Measurements from ENCODE around the gene DCP1B.
"Not testable (repeated sequence)": the region's sequence is repeated elsewhere in the genome, so short reads cannot be mapped to it uniquely, and the experiment has no call there.

DCP1B gene

DNA sequence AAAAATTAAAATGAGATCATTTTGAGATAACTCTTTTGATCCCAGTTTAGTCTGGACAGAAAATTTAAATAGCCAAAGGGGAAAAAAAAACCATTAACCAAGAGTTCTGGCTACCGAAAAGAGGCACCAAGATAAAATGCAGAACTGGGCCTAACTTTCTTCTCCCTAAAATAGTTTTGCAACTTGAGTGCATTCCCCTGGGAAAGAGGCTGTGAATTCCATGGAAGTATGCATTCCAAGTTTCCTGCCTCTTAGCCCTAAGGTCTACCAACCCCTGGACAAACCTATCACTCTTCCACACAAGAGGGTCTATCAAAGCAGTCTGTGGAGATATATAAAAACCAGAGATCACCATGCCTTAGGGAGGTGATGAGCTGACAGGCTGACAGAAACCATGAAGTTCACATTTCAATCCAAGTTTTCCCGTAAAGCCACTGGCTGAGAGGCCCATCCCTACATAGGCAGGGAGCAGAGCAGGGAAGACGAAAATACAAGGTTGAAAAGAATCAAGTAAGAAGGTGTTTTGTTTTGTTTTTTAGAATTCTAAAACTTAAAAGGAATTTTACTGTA is 33.8 kb downstream of the DCP1B start:
- Histone ChIP-seq H3K4me1 (ENCODE audit: control insufficient read depth in 1 of 2, insufficient read depth in 2 of 2, low read length in 2 of 2) (peaks cover 4 to 13% of the 10 kb centered on the region in 2 donors), H3K9me3 (ENCODE audit: control insufficient read depth in 1 of 2, low read length in 2 of 2) (no peaks in the 10 kb centered on the region), H3K27ac (ENCODE audit: low read length) (peak overlapping the region; percentile 92), H3K27me3 (ENCODE audit: low read depth, low read length) (no peaks in the 10 kb centered on the region), H3K36me3 (ENCODE audit: control insufficient read depth in 1 of 2, insufficient read depth in 2 of 2, low read length in 2 of 2) (peaks cover 0 to 7% of the 10 kb centered on the region in 2 donors), H3K4me3 (ENCODE audit: low read depth in 1 of 2, low read length in 2 of 2) (no peak overlapping the region)

DNA sequence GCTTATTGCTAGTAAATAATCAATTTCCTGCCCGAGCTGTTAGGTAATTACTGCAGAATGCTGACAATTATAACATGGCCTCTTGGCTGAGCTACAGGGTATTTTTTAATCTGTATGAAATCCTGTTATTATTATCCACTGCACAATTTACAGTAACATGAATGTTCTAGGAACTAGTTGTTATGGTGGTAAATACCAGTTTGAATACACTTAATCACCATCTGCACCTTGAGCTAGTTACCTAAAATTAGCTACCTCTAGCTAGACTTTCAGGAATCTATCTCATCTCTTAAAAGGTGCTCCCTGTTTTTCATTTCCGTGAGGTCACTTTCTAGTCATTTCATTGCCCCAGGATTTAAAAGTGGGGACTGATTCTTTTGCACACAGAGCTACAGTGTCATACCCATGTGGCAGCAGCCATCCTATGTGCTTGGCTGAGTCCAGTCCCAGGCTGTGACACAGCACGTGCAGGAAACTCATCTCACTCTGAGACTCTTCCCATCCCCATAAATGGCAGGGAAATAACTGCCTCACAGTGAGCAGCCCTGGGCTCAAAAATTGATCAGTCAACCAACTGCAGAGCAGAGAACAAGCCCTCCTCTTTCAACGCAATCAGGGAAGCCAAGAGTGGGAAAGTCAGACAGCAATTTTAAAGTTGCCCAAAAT is 37.6 kb downstream of the DCP1B start:
- no peaks in the 10 kb centered on the region for H3K4me1 ChIP-seq (ENCODE audit: control insufficient read depth in 1 of 2, insufficient read depth in 2 of 2, low read length in 2 of 2)

DNA sequence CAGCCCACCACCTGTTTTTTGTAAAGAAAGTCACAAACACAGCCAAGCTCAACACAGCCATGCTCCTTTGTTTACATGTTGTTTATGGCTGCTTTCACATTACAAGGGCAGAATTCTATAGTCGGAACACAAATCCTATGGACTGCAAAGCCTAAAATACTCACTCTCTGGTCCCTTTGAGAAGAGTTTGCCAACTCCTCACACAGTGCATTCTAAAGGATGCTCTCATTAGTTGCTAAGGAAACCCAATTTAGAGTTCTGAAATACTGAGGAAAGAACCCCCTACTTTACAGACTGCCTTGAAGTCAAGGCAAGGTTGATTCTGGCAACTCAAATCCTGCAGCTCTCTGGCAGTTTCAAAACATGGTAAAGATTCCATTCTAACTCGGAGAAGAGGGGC is 38.3 kb downstream of the DCP1B start:
- H3K36me3 ChIP-seq (ENCODE audit: control insufficient read depth in 1 of 2, insufficient read depth in 2 of 2, low read length in 2 of 2) = peaks cover 9 to 24% of the 10 kb centered on the region in 2 donors
- H3K4me3 ChIP-seq (ENCODE audit: low read depth in 1 of 2, low read length in 2 of 2) = no peak overlapping the region
- H3K4me1 ChIP-seq (ENCODE audit: control insufficient read depth in 1 of 2, insufficient read depth in 2 of 2, low read length in 2 of 2) = no peaks in the 10 kb centered on the region
- H3K9me3 ChIP-seq (ENCODE audit: control insufficient read depth in 1 of 2, low read length in 2 of 2) = no peaks in the 10 kb centered on the region
- peak overlapping the region; percentile 88 for H3K27ac ChIP-seq (ENCODE audit: low read length)
- H3K27me3 ChIP-seq (ENCODE audit: low read depth, low read length) = no peaks in the 10 kb centered on the region

More for the DNA sequence above, 37.6 kb downstream of the DCP1B start:
- H3K27me3 ChIP-seq (ENCODE audit: low read depth, low read length) = no peaks in the 10 kb centered on the region
- no peaks in the 10 kb centered on the region for H3K9me3 ChIP-seq (ENCODE audit: control insufficient read depth in 1 of 2, low read length in 2 of 2)
- H3K36me3 ChIP-seq (ENCODE audit: control insufficient read depth in 1 of 2, insufficient read depth in 2 of 2, low read length in 2 of 2) = peaks cover 7 to 23% of the 10 kb centered on the region in 2 donors
- H3K27ac ChIP-seq (ENCODE audit: low read length) = peak overlapping the region; percentile 88
- no peak overlapping the region for H3K4me3 ChIP-seq (ENCODE audit: low read depth in 1 of 2, low read length in 2 of 2)

DNA sequence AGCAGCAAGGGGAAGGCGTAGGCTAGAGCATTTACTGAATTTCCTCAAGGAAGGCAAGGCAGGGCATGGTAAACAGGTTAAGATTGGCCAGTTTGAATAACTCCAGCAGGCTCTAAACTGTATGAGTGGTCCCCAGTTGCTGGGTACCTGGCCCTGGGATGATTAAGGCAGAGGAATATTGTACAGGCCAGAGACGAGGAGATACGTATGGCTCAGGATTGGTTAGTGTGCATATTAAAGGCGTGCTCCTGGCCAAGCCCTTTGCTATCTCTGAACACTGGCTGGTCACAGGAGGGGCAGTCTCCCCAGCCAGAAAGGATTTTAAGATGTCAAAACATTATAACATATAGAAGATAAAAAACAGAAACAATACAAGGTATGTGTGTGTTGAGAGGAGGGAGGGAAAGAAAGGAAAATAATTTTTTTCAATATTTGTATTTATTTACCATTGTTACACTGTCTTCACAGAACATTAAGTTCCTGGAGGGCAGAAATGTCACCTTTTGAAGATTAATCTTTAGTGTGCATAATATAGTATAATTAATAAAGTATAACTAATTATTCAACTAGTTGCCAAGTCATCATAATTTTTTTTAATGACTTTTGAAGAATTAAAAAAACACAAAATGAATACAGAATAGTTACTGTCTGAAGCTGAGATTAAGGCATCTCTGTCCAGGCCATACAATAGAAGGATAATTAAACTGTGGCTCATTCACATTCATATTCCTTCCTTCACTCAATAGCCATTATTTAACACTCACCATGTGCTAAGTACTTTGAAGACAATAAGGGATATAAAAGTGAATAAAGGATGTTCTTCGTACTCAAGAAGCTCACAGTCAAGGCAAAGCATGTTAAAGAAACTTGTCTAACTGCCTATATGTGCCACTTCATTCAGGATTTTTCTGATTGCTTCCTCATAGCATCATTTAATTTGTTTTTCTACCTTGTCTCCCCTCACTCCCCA is 41.9 kb downstream of the DCP1B start:
- Histone ChIP-seq H3K27me3 (ENCODE audit: low read depth, low read length) (no peaks in the 10 kb centered on the region), H3K4me3 (ENCODE audit: low read depth in 1 of 2, low read length in 2 of 2) (no peak overlapping the region), H3K9me3 (ENCODE audit: control insufficient read depth in 1 of 2, low read length in 2 of 2) (no peaks in the 10 kb centered on the region), H3K36me3 (ENCODE audit: control insufficient read depth in 1 of 2, insufficient read depth in 2 of 2, low read length in 2 of 2) (peaks cover 16 to 28% of the 10 kb centered on the region in 2 donors), H3K4me1 (ENCODE audit: control insufficient read depth in 1 of 2, insufficient read depth in 2 of 2, low read length in 2 of 2) (no peaks in the 10 kb centered on the region), H3K27ac (ENCODE audit: low read length) (peak overlapping the region; percentile 54)

- no peaks in the 10 kb centered on the region for H3K9me3 ChIP-seq (ENCODE audit: control insufficient read depth in 1 of 2, low read length in 2 of 2)
- no peaks in the 10 kb centered on the region for H3K4me1 ChIP-seq (ENCODE audit: control insufficient read depth in 1 of 2, insufficient read depth in 2 of 2, low read length in 2 of 2)
- no peaks in the 10 kb centered on the region for H3K27me3 ChIP-seq (ENCODE audit: low read depth, low read length)
- H3K4me3 ChIP-seq (ENCODE audit: low read depth in 1 of 2, low read length in 2 of 2) = no peak overlapping the region
- H3K36me3 ChIP-seq (ENCODE audit: control insufficient read depth in 1 of 2, insufficient read depth in 2 of 2, low read length in 2 of 2) = peaks cover 19 to 23% of the 10 kb centered on the region in 2 donors
- H3K27ac ChIP-seq (ENCODE audit: low read length) = no peak overlapping the region
These were observed 47.5 kb downstream of the DCP1B start for GRCh38 chr12:1956716-1957115.

- H3K4me3 ChIP-seq (ENCODE audit: low read depth in 1 of 2, low read length in 2 of 2) = peak overlapping the region in 1 of 2 donors; percentile 9
- H3K9me3 ChIP-seq (ENCODE audit: control insufficient read depth in 1 of 2, low read length in 2 of 2) = no peaks in the 10 kb centered on the region
- peaks cover 27 to 43% of the 10 kb centered on the region in 2 donors for H3K36me3 ChIP-seq (ENCODE audit: control insufficient read depth in 1 of 2, insufficient read depth in 2 of 2, low read length in 2 of 2)
- H3K27ac ChIP-seq (ENCODE audit: low read length) = peak overlapping the region; percentile 76
- H3K27me3 ChIP-seq (ENCODE audit: low read depth, low read length) = no peaks in the 10 kb centered on the region
- peaks cover 14 to 17% of the 10 kb centered on the region in 2 donors for H3K4me1 ChIP-seq (ENCODE audit: control insufficient read depth in 1 of 2, insufficient read depth in 2 of 2, low read length in 2 of 2)
These were observed 54.3 kb downstream of the DCP1B start for GRCh38 chr12:1949771-1950470.

DNA sequence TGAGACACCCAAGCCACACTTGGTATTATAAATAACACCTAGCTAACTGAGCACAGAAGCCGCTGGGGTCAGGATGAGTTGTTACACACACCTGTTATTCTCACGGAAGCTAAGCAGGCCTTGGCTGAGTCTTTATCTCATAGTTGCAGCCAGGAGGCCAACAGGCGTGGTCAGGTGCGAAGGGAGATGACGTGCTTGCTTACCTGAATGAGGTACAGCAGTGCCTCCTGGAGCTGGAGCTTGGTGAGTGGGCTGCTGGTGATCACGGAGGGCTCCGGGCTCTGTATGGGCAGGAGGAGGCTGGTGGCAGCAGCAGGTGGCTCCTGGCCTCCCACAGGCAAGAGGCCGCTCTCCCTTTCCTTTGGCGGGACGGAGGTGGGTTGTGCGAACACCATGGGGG is 55.4 kb downstream of the DCP1B start:
- Histone ChIP-seq H3K27ac (ENCODE audit: low read length) (peak overlapping the region; percentile 76), H3K4me1 (ENCODE audit: control insufficient read depth in 1 of 2, insufficient read depth in 2 of 2, low read length in 2 of 2) (peaks cover 14 to 17% of the 10 kb centered on the region in 2 donors), H3K4me3 (ENCODE audit: low read depth in 1 of 2, low read length in 2 of 2) (peak overlapping the region in 1 of 2 donors; percentile 9), H3K9me3 (ENCODE audit: control insufficient read depth in 1 of 2, low read length in 2 of 2) (no peaks in the 10 kb centered on the region), H3K27me3 (ENCODE audit: low read depth, low read length) (no peaks in the 10 kb centered on the region), H3K36me3 (ENCODE audit: control insufficient read depth in 1 of 2, insufficient read depth in 2 of 2, low read length in 2 of 2) (peaks cover 27 to 43% of the 10 kb centered on the region in 2 donors)

DNA sequence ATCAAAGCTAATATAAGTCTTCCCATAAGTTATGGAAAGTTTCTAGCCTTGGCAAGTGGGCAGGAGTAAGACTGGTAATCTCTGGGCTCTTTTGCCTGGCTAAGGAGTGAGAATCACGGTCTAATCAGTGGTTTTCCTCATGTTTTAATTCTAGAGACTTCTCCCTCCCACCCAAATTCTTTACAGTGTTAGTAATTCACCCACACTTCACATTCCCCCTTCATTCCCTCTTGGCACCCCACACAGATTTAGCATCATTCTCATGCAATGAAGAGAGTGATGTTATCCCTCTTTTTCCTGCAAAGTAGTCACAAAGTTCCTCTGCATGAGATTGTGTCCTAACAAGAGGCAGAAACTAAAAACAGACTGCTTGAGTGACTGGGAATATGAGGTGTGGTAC is 57.2 kb downstream of the DCP1B start:
- Histone ChIP-seq H3K27ac (ENCODE audit: low read length) (peak overlapping the region; percentile 76), H3K9me3 (ENCODE audit: control insufficient read depth in 1 of 2, low read length in 2 of 2) (no peaks in the 10 kb centered on the region), H3K27me3 (ENCODE audit: low read depth, low read length) (no peaks in the 10 kb centered on the region), H3K4me3 (ENCODE audit: low read depth in 1 of 2, low read length in 2 of 2) (no peak overlapping the region), H3K4me1 (ENCODE audit: control insufficient read depth in 1 of 2, insufficient read depth in 2 of 2, low read length in 2 of 2) (peaks cover 14 to 17% of the 10 kb centered on the region in 2 donors), H3K36me3 (ENCODE audit: control insufficient read depth in 1 of 2, insufficient read depth in 2 of 2, low read length in 2 of 2) (peaks cover 16 to 32% of the 10 kb centered on the region in 2 donors)

- H3K27ac ChIP-seq (ENCODE audit: low read length) = peak overlapping the region; percentile 4
These were observed 58.0 kb downstream of the DCP1B start for GRCh38 chr12:1946296-1946695.

GRCh38 chr12:1945502-1945901 is 58.8 kb downstream of the DCP1B start:
- H3K9me3 ChIP-seq (ENCODE audit: control insufficient read depth in 1 of 2, low read length in 2 of 2); H3K4me3 ChIP-seq (ENCODE audit: low read depth in 1 of 2, low read length in 2 of 2); H3K27me3 ChIP-seq (ENCODE audit: low read depth, low read length); H3K27ac ChIP-seq (ENCODE audit: low read length): not testable (repeated sequence)
- Histone ChIP-seq H3K36me3 (ENCODE audit: control insufficient read depth in 1 of 2, insufficient read depth in 2 of 2, low read length in 2 of 2) (peaks cover 14 to 24% of the 10 kb centered on the region in 2 donors), H3K4me1 (ENCODE audit: control insufficient read depth in 1 of 2, insufficient read depth in 2 of 2, low read length in 2 of 2) (peaks cover 14 to 17% of the 10 kb centered on the region in 2 donors)

More at GRCh38 chr12:1946296-1946695, 58.0 kb downstream of the DCP1B start:
- no peaks in the 10 kb centered on the region for H3K27me3 ChIP-seq (ENCODE audit: low read depth, low read length)
- no peak overlapping the region for H3K4me3 ChIP-seq (ENCODE audit: low read depth in 1 of 2, low read length in 2 of 2)
- peaks cover 14 to 25% of the 10 kb centered on the region in 2 donors for H3K36me3 ChIP-seq (ENCODE audit: control insufficient read depth in 1 of 2, insufficient read depth in 2 of 2, low read length in 2 of 2)
- peaks cover 14 to 17% of the 10 kb centered on the region in 2 donors for H3K4me1 ChIP-seq (ENCODE audit: control insufficient read depth in 1 of 2, insufficient read depth in 2 of 2, low read length in 2 of 2)
- no peaks in the 10 kb centered on the region for H3K9me3 ChIP-seq (ENCODE audit: control insufficient read depth in 1 of 2, low read length in 2 of 2)

Measured in muscle layer of duodenum (tissue), 2 donors.